SK-MEL-5 (cell line): ENCODE results near the gene RAD1. TPM values are rescaled to one million over a fixed set of nuclear protein-coding genes. Genes with fewer than 3 reads are reported as not detected.

Experiments used
- DNase-seq: peaks from one replicate; pipeline ENCODE4 v3.0.0-alpha.2; 2016; ENCODE audit warnings: low read depth, low spot score
- in situ Hi-C: cut with HindIII; loops from 2 replicates; pipeline ENCODE4 v1.10.0; 2016; ENCODE audit warnings: low sequenced_read_pairs, high pct_unique_total_duplicates, low pct_unique_long_range_greater_than_20kb
- total RNA-seq: library from RNA; depleted of rRNA; stranded (reverse); fragments of >200 nt; shearing (Covaris generic); gene quantifications from 2 replicates; pipeline ENCODE4 v1.2.3, GENCODE V29; 2014; rRNA removed

Gene RAD1
- total RNA-seq, 1 experiment from 2014 or later, result 59.0 TPM

DNA sequence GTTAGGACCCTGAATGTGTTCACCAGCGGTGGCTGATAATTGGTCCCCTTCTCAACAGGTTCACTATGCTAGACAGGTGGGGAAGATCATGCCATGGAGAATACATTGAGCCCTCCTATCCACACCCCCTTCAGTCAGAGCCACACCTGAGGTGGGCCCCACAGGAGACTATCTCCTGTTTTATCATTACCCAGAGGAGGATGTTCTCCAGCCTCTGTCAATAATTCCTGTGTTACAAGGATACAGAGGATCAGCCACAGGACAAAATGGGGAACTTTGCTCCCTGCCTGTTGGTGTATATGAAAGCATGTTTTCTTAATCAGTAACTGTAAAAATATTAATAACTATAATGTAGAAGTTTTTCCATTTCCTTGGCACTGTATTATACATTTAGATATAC is 25.9 kb downstream of the RAD1 start:
- no peak for DNase-seq
- in situ Hi-C loops, result no loop called here

DNA sequence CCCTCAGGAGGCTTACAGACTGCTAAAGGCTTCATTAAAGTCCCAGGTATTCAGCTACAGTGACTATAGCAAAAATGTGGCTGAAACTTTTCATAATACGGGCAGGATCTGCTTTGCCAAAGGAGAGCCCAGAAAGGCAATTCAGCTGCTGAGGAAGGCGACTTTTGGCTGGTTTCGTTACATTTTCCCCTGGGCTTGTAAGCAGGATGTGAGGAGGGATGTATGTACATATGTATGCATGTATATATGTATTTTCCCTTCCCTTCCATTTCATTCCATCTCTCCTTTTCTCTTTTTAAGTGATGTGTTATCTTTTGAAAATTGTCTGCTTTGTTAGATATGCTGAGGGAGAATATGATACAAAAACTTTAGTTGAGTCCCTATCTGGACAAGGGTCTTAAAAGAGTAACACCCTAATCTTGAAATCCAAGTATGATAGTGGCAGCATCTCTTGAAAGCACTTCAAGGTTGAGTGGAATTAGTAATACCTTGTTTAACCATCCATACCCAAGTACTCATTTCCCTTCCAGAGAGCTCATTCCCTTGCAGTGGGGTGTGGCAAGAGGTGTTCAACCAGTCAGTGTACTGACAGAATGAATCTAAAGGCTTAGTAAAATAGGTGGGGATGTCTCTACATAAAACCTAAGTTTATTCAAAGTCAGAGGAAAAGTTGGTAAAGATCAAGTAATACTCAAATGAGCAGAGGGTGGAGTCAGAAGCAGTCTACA is 28.7 kb downstream of the RAD1 start:
- in situ Hi-C loops, result no loop called here
- no peak for DNase-seq

- peak; percentile 100 for DNase-seq
- in situ Hi-C loops, result no loop called here
These were observed 34.1 kb downstream of the RAD1 start for GRCh38 chr5:34881246-34881645.

DNA sequence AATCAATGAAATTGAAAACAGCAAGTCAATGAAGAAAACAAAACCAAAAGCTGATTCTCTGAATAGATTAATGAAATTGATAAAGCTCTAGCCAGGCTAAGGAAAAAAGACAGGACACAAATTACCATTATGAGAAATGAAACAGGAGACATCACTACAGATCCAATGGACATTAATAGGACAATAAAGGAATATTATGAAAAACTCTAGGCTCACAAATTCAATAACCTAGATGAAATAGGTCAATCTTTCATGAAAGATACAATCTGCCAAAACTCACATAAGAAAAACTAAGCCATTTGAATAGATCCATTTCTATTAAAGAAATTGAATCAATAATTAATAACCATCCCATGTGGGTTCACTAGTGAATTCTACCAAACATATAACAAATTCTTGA is 39.0 kb downstream of the RAD1 start:
- in situ Hi-C loops, result no loop called here

GRCh38 chr5:34870382-34870781 is 44.9 kb downstream of the RAD1 start:
- in situ Hi-C loops, result no loop called here
- no peak for DNase-seq

More for the DNA sequence above, 39.0 kb downstream of the RAD1 start:
- DNase-seq, result no peak

DNA sequence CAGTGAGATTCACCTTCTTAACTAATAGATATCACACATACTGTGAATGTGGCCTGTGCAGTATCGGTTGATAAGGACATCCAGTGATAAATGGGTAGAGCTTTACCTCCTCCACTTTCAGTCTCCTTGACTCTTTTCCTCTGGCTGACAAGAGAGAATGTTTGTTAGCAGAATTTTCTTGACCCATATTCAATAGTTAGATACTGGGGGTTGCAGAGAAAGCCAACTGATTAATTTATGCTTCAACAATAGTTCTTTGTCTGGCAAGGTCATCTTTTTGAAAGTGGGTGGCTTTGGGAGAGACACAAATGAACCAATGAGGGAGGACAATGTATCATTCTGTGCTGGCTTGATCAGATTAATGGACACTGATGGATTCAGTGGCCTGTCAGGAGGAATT is 46.0 kb downstream of the RAD1 start:
- peak; percentile 62 for DNase-seq
- in situ Hi-C loops, result no loop called here

DNA sequence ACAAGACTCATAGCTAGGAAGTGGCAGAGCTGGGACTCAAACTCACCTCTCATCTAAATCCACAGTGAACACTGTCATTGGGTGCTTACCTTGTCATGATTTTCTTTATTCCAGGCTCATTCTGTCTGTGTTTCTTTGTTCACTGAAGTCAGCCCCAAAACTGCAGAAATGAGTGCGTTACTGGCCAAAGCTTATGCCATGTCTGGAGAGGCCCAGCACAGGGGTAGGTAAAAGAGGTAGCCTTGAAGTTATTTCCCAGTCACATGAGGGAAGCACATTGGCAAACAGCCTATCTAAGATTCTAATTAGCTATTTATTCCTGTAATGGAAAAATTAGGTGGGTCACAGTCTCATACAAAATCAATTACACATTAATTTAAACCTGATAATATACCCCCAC is 46.5 kb downstream of the RAD1 start:
- in situ Hi-C loops, result no loop called here

GRCh38 chr5:34867660-34868059 is 47.6 kb downstream of the RAD1 start:
- in situ Hi-C loops, result no loop called here

More for the DNA sequence above, 46.5 kb downstream of the RAD1 start:
- DNase-seq, result no peak

GRCh38 chr5:34866989-34867471 is 48.3 kb downstream of the RAD1 start:
- in situ Hi-C loops, result no loop called here
- DNase-seq, result peak; percentile 54

More at GRCh38 chr5:34867660-34868059, 47.6 kb downstream of the RAD1 start:
- DNase-seq, result peak; percentile 48

DNA sequence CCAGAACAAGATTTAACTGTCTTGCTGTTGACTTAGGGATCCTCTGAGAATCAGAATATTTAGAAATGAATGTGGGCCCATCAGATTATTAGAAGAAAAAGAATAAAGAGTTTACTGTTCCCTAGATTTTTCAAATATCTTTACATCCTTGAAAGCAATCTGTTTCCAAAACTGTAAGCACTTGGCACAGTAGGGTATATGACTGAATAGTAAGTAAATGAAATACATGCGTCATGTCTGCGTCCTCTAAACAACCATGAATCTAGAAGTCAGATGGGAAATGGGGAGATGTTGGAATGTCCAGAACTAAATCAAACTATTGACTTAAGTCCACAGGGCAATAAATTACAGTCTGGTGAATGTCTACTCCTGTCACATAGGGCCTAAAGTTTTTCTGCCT is 50.2 kb downstream of the RAD1 start:
- peak; percentile 67 for DNase-seq

DNA sequence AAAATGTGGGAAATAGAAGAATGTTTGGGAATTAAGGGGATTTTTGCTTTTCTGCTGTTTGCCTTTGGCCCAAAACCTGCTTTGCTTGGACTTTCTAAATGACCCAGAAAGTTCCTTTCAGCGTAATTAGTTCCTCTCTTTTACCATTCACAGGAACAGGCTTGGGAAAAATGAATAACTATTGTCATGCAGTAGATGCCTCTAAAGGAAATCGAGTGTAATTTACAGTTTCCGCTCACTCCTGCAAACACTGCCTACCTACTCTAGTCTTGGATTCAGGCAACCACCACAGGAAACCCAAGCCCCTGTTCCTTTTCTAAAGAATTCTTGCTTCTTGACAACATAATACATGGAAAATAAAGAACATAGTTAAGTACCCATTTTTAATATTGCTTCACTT is 51.4 kb downstream of the RAD1 start:
- DNase-seq, result no peak
- in situ Hi-C loops, result no loop called here

More for the DNA sequence above, 50.2 kb downstream of the RAD1 start:
- in situ Hi-C loops, result no loop called here

DNA sequence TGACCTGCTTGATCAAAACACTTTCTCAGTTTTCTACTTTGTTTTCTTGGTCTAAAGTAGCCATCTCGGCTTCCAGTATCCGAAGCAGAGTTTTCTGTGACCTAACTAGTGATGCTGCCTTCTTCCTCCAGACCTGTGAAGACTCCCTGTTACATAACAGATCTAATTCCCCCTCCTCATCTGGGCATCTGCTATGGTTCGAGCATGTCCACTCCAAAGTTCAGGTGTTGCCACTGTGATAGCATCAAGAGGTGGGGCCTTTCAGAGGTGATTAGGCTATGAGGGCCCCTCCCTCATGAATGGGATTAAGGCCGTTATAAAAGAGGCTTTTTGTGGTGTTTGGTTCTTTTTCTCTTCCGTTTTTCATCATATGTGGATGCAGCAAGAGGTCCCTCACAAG is 56.1 kb downstream of the RAD1 start:
- DNase-seq, result no peak
- in situ Hi-C loops, result no loop called here

- in situ Hi-C loops, result no loop called here
- DNase-seq, result peak; percentile 54
These were observed 56.5 kb downstream of the RAD1 start for GRCh38 chr5:34858790-34859189.

GRCh38 chr5:34857894-34858293 is 57.4 kb downstream of the RAD1 start:
- no peak for DNase-seq
- in situ Hi-C loops, result no loop called here

DNA sequence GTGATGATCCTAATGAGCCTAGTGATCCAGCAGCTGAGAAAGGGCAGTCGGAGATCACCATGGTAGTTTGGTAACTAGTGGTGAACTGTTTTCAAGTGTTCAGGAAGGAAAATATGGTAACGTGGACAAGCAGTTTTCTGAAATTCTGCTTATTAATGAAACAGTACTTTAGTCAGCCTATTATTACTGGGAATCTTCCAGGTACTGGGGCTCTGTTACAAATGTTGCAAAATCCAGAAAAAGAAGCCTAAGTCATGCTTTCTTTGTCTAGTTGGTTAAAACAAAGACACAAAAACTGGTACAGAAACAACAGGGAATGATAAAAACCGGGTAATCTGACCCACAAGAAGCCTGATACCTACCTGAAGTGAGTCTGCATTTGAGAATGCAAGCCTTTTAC is 58.1 kb downstream of the RAD1 start:
- no peak for DNase-seq
- in situ Hi-C loops, result no loop called here

Other genes starting within 250 kb of the RAD1 start
- 0.40 and 0.43 TPM in 2 replicates for gene TTC23L, start 76.3 kb downstream of the RAD1 start, total RNA-seq
- gene BRIX1, start 207 bp upstream of the RAD1 start, total RNA-seq, result 157 and 165 TPM in 2 replicates
- 38.6 and 43.1 TPM in 2 replicates for gene DNAJC21, start 14.1 kb upstream of the RAD1 start, total RNA-seq
- not detected in 2 replicates for gene AGXT2, start 132.4 kb upstream of the RAD1 start, total RNA-seq